ENCODE results near the gene TIMM8B.

- TF ChIP-seq, protein P1, sequence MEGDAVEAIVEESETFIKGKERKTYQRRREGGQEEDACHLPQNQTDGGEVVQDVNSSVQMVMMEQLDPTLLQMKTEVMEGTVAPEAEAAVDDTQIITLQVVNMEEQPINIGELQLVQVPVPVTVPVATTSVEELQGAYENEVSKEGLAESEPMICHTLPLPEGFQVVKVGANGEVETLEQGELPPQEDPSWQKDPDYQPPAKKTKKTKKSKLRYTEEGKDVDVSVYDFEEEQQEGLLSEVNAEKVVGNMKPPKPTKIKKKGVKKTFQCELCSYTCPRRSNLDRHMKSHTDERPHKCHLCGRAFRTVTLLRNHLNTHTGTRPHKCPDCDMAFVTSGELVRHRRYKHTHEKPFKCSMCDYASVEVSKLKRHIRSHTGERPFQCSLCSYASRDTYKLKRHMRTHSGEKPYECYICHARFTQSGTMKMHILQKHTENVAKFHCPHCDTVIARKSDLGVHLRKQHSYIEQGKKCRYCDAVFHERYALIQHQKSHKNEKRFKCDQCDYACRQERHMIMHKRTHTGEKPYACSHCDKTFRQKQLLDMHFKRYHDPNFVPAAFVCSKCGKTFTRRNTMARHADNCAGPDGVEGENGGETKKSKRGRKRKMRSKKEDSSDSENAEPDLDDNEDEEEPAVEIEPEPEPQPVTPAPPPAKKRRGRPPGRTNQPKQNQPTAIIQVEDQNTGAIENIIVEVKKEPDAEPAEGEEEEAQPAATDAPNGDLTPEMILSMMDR (IDR thresholded peaks at IDR 0.05), result no peak
- TF ChIP-seq POLR2A (IDR thresholded peaks at IDR 0.05), result no peak
Measured at GRCh38 chr11:112082729-112083128, 3.8 kb downstream of the TIMM8B start.
